Ovary (tissue), 3 donors: ENCODE measurements around the gene FAM90A26.
"Not testable (repeated sequence)": the region's sequence is repeated elsewhere in the genome, so short reads cannot be mapped to it uniquely, and the experiment has no call there.

ENCODE experiments used
- CTCF ChIP-seq, 3 donors: fragments of 450-650 bp in 2 of 3; fragments of 200-600 bp in 1 of 3; IDR thresholded peaks; one replicate each; pipeline versions ENCODE4 v1.5.1 to v1.8.0; 2016 to 2022; ENCODE audit warnings: antibody characterized with exemption in 3 of 3, mild to moderate bottlenecking in 1 of 3
- POLR2A ChIP-seq: fragments of 450-650 bp; IDR thresholded peaks from one replicate; pipeline ENCODE4 v1.6.1; 2017; ENCODE audit warnings: antibody characterized with exemption, mild to moderate bottlenecking, moderate library complexity
- donor health status: DM: no; HTN: no; CAD: no.

GRCh38 chr4:9158392-9158791, 11.8 kb upstream of the FAM90A26 start:
- TF ChIP-seq CTCF (IDR thresholded peaks at IDR 0.05); POLR2A: not testable (repeated sequence)
